A549 (cell line): ENCODE data around the gene TOE1. TPM values are rescaled to one million over a fixed set of nuclear protein-coding genes. Genes with fewer than 3 reads are reported as not detected.

Experiments
- ATAC-seq, 2 experiments: fragments of 200-7000 bp in 1 of 2; fragments of >200 bp in 1 of 2; cut with Nextera tagmentation in 1 of 2; cut with Tn5 transposase in 1 of 2; 3 replicates each; pipeline versions ENCODE4 v1.8.0 to v1.9.1; 2018 to 2020; ENCODE audit warnings: mild to moderate bottlenecking in 1 of 2, moderate library complexity in 1 of 2
- CTCF ChIA-PET: fragments of 300-600 bp; sonication (Branson Sonifier 250); formaldehyde crosslinking; extraction: SDS; loops from one replicate; lab custom pipeline; 2021; ENCODE audit warnings: antibody characterized with exemption, inconsistent platforms; lab: Yijun Ruan, JAX
- POLR2A ChIA-PET: fragments of 350-600 bp; formaldehyde crosslinking; extraction: SDS; loops from one replicate; lab custom pipeline; 2021; ENCODE audit warnings: antibody characterized with exemption, inconsistent platforms; lab: Yijun Ruan, JAX
- DNase-seq, 2 experiments: peaks; one replicate each; pipeline versions ENCODE4 v3.0.0 to v3.0.0-alpha.2; 2011 to 2016; ENCODE audit warnings: low read depth in 1 of 2, low spot score in 1 of 2
- FAIRE-seq: peaks from 2 replicates; lab custom pipeline; 2011; peaks lifted over from hg19 to GRCh38; lab: Jason Lieb, UNC
- H3K27ac ChIP-seq, 2 experiments: fragments of >200 bp; sonication (Bioruptor Twin); formaldehyde crosslinking; 3 replicates each; pipeline ENCODE4 v1.5.1; 2016 to 2017
- H3K4me1 ChIP-seq: fragments of >200 bp; sonication (Bioruptor Twin); formaldehyde crosslinking; 3 replicates; pipeline ENCODE4 v1.6.1; 2016
- H3K4me2 ChIP-seq: fragments of >200 bp; sonication (Bioruptor Twin); formaldehyde crosslinking; 3 replicates; pipeline ENCODE4 v1.6.1; 2016
- H3K4me3 ChIP-seq: fragments of >200 bp; sonication (Bioruptor Twin); formaldehyde crosslinking; 3 replicates; pipeline ENCODE4 v1.5.1; 2016
- H3K9me3 ChIP-seq: fragments of >200 bp; sonication (Bioruptor Twin); formaldehyde crosslinking; 3 replicates; pipeline ENCODE4 v1.6.1; 2016
- ATOH8 ChIP-seq: fragments of 250-450 bp; sonication (Bioruptor Pico); IDR thresholded peaks from 2 replicates; pipeline ENCODE4 v1.5.0; 2020; ENCODE audit warnings: low read depth, mild to moderate bottlenecking, moderate library complexity
- BCL3 ChIP-seq: fragments of >200 bp; sonication (Bioruptor Twin); formaldehyde crosslinking; IDR thresholded peaks from 3 replicates; pipeline ENCODE4 v1.6.1; 2016
- CBX8 ChIP-seq: fragments of 200-600 bp; sonication (generic); IDR thresholded peaks from 2 replicates; pipeline ENCODE4 v1.6.1; 2016
- CEBPB ChIP-seq, 2 experiments: fragments of >200 bp in 1 of 2; sonication (Bioruptor Twin) in 1 of 2; formaldehyde crosslinking in 1 of 2; IDR thresholded peaks; 2 replicates each; pipeline ENCODE4 v1.6.1; 2012 to 2016
- CHD2 ChIP-seq: fragments of 150-350 bp; IDR thresholded peaks from 2 replicates; pipeline ENCODE4 v1.6.1; 2014; ENCODE audit warnings: low read length; ENCODE audit not compliant: partially characterized antibody
- ELK1 ChIP-seq: fragments of 150-350 bp; IDR thresholded peaks from 2 replicates; pipeline ENCODE4 v1.6.1; 2014; ENCODE audit warnings: low read depth, mild to moderate bottlenecking, low read length
- HDAC2 ChIP-seq: fragments of 200-600 bp; sonication (generic); IDR thresholded peaks from 2 replicates; pipeline ENCODE4 v1.6.1; 2016
- JUN ChIP-seq, 2 experiments: fragments of >200 bp; sonication (Bioruptor Twin); formaldehyde crosslinking; IDR thresholded peaks; 2 replicates in 1 of 2; 3 replicates in 1 of 2; pipeline ENCODE4 v1.6.1; 2016 to 2017
- MAX ChIP-seq: IDR thresholded peaks from 2 replicates; pipeline ENCODE4 v1.6.1; 2012
- MAZ ChIP-seq: fragments of 150-350 bp; IDR thresholded peaks from 2 replicates; pipeline ENCODE4 v1.6.1; 2014; ENCODE audit warnings: antibody characterized with exemption, low read depth, low read length, borderline replicate concordance
- RCOR1 ChIP-seq: fragments of 150-350 bp; IDR thresholded peaks from 2 replicates; pipeline ENCODE4 v1.6.1; 2014; ENCODE audit warnings: antibody characterized with exemption, low read length, low read depth
- REST ChIP-seq: fragments of 200-600 bp; sonication (generic); IDR thresholded peaks from 2 replicates; pipeline ENCODE4 v1.6.1; 2016; ENCODE audit warnings: antibody characterized with exemption, mild to moderate bottlenecking, moderate library complexity
- RFX5 ChIP-seq: fragments of 450-650 bp; IDR thresholded peaks from 2 replicates; pipeline ENCODE4 v1.7.1; 2014; ENCODE audit warnings: antibody characterized with exemption, mild to moderate bottlenecking, moderate library complexity
- SREBF2 ChIP-seq: fragments of 450-650 bp; IDR thresholded peaks from 2 replicates; pipeline ENCODE4 v1.6.1; 2014; ENCODE audit warnings: mild to moderate bottlenecking, moderate library complexity
- WGBS: methylation state at CpG from one replicate; pipeline ENCODE4 v1.1.6; 2017; ENCODE audit errors: missing lambda C conversion rate; 5-methylcytosine and 5-hydroxymethylcytosine counted together
- polyA plus RNA-seq, 4 experiments: library from polyadenylated mRNA; depleted of rRNA in 3 of 4; stranded (reverse); fragments of >200 nt; fragmentation: RNase III in 1 of 4; extraction: RNeasy Plus Mini Kit Qiagen cat#74134 plus additional on column Dnase treatment in 1 of 4; gene quantifications; 2 replicates in 3 of 4; 3 replicates in 1 of 4; pipeline ENCODE4 v1.2.3, GENCODE V29; 2011 to 2017

TOE1 gene
- polyA plus RNA-seq, 2 of the 4 experiments (the other 2 are of a cell fraction), result 13.3 to 13.7 TPM

GRCh38 chr1:45319761-45320160, 20.2 kb upstream of the TOE1 start (continued):
- no peak for TF ChIP-seq CHD2
- TF ChIP-seq HDAC2, result no peak
- TF ChIP-seq ELK1, result no peak
- no peak for TF ChIP-seq REST

GRCh38 chr1:45321444-45321843, 18.5 kb upstream of the TOE1 start:
- H3K4me2 ChIP-seq, result no peak overlapping the region
- H3K27ac ChIP-seq, result no peak overlapping the region
- no peak for TF ChIP-seq MAZ
- TF ChIP-seq ATOH8 (CRISPR knock-in tag), result no peak
- TF ChIP-seq CEBPB (IDR thresholded peaks at IDR 0.05), result no peak
- TF ChIP-seq JUN (IDR thresholded peaks at IDR 0.05), result no peak
- no peak for TF ChIP-seq MAX
- FAIRE-seq (no peak), DNase-seq (no peak), ATAC-seq (no peak)
- peaks cover 6% of the 10 kb centered on the region; the same call in 2 of the 3 replicates for H3K4me1 ChIP-seq
- CTCF ChIA-PET, result interaction anchor here (0.7 to 1.2 kb wide), 2 partner anchors 13 to 22 kb away, joined by 3 to 4 read pairs; no protein-coding TSS in a partner anchor
- H3K4me3 ChIP-seq, result no peak overlapping the region
- no peaks in the 10 kb centered on the region for H3K9me3 ChIP-seq
- 94% methylated on average over 5 of the region's 5 CpGs for WGBS
- POLR2A ChIA-PET, result interaction anchor here (0.8 kb wide), 1 partner anchor 200 kb away, joined by 3 read pairs; the partner anchor contains the start of gene PRDX1

GRCh38 chr1:45322486-45323040, 17.4 kb upstream of the TOE1 start:
- Histone ChIP-seq H3K4me3 (no peak overlapping the region), H3K27ac (no peak overlapping the region), H3K9me3 (no peaks in the 10 kb centered on the region), H3K4me2 (no peak overlapping the region), H3K4me1 (peaks cover 13% of the 10 kb centered on the region; the same call in 2 of the 3 replicates)
- no peak for TF ChIP-seq SREBF2
- no peak for TF ChIP-seq RCOR1
- no peak for TF ChIP-seq CBX8
- no peak for TF ChIP-seq BCL3
- TF ChIP-seq RFX5, result no peak
- POLR2A ChIA-PET, result no interaction called here
- CTCF ChIA-PET, result interaction anchor here (0.8 kb wide), 1 partner anchor 304 kb away, joined by 4 read pairs; no protein-coding TSS in a partner anchor
- FAIRE-seq (no peak), ATAC-seq (no peak), DNase-seq (no peak)
- 82% methylated on average over 10 of the region's 10 CpGs for WGBS
